IMR-90 (cell line): ENCODE measurements around the gene PPP2R5A. TPM values are rescaled to one million over a fixed set of nuclear protein-coding genes. Genes with fewer than 3 reads are reported as not detected.
A peak's percentile ranks its signal among the peaks of the same experiment; 100 is the strongest.
"Not testable (repeated sequence)": the region's sequence is repeated elsewhere in the genome, so short reads cannot be mapped to it uniquely, and the experiment has no call there.

ENCODE experiments used
- ATAC-seq: fragments of 200-7000 bp; cut with Tn5 transposase; 2 replicates; pipeline ENCODE4 v1.9.1; 2020; ENCODE audit warnings: low read depth, mild to moderate bottlenecking, moderate library complexity
- BruUV-seq: library from RNA; stranded (reverse); fragments of 400-500 nt; replicated peaks from 2 replicates; lab custom pipeline; 2021; lab: Mats Ljungman, UMichigan
- CTCF ChIA-PET: fragments of 300-600 bp; formaldehyde crosslinking; extraction: SDS; loops from one replicate; lab custom pipeline; 2021; ENCODE audit warnings: antibody characterized with exemption; lab: Yijun Ruan, JAX
- POLR2A ChIA-PET: fragments of 300-600 bp; sonication (Branson Sonifier 250); formaldehyde crosslinking; loops from one replicate; lab custom pipeline; 2022; ENCODE audit warnings: antibody characterized with exemption; ENCODE audit not compliant: unreplicated experiment; lab: Charles Lee
- DNase-seq: peaks from one replicate; pipeline ENCODE4 v3.0.0; 2013
- H2AFZ ChIP-seq: replicated peaks from 2 replicates; pipeline ENCODE3; 2013; ENCODE audit warnings: low read length, mild to moderate bottlenecking; ENCODE audit not compliant: poor library complexity
- H2AK5ac ChIP-seq: 2 replicates; pipeline ENCODE4 v1.6.1; 2013; ENCODE audit warnings: low read depth, low read length, inconsistent platforms
- H2AK9ac ChIP-seq: replicated peaks from 2 replicates; pipeline ENCODE3; 2013; ENCODE audit warnings: mild to moderate bottlenecking, low read depth, low read length, moderate library complexity; ENCODE audit not compliant: poor library complexity
- H2BK120ac ChIP-seq: 2 replicates; pipeline ENCODE4 v1.6.1; 2013; ENCODE audit warnings: low read depth, low read length, inconsistent platforms
- H2BK15ac ChIP-seq: 3 replicates; pipeline ENCODE4 v1.6.1; 2013; ENCODE audit warnings: low read depth, low read length, inconsistent platforms
- H2BK20ac ChIP-seq: 2 replicates; pipeline ENCODE4 v1.6.1; 2013; ENCODE audit warnings: low read depth, mild to moderate bottlenecking, inconsistent platforms, low read length, moderate library complexity
- H2BK5ac ChIP-seq: 2 replicates; pipeline ENCODE4 v1.6.1; 2013; ENCODE audit warnings: mild to moderate bottlenecking, low read depth, low read length, inconsistent platforms; ENCODE audit not compliant: poor library complexity, severe bottlenecking
- H3K14ac ChIP-seq: replicated peaks from 2 replicates; pipeline ENCODE4 v1.6.1; 2013; ENCODE audit warnings: low read depth, low read length, inconsistent platforms
- H3K18ac ChIP-seq: 2 replicates; pipeline ENCODE4 v1.6.1; 2013; ENCODE audit warnings: low read depth, low read length, control low read depth
- H3K23ac ChIP-seq: 2 replicates; pipeline ENCODE4 v1.6.1; 2013; ENCODE audit warnings: low read depth, low read length, inconsistent platforms
- H3K27ac ChIP-seq: 2 replicates; pipeline ENCODE4 v1.5.1; 2013; ENCODE audit warnings: mild to moderate bottlenecking, control low read depth, low read length; ENCODE audit not compliant: insufficient read depth
- H3K27me3 ChIP-seq: 2 replicates; pipeline ENCODE4 v1.6.1; 2013; ENCODE audit warnings: low read length; ENCODE audit not compliant: control insufficient read depth, insufficient read depth
- H3K36me3 ChIP-seq: 2 replicates; pipeline ENCODE4 v1.6.1; 2013; ENCODE audit warnings: low read length, mixed read lengths; ENCODE audit not compliant: control insufficient read depth, insufficient read depth
- H3K4ac ChIP-seq: 2 replicates; pipeline ENCODE4 v1.6.1; 2013; ENCODE audit warnings: low read depth, low read length, inconsistent platforms
- H3K4me1 ChIP-seq: 2 replicates; pipeline ENCODE4 v1.6.1; 2013; ENCODE audit warnings: low read length, mixed read lengths; ENCODE audit not compliant: control insufficient read depth, insufficient read depth
- H3K4me2 ChIP-seq: 2 replicates; pipeline ENCODE4 v1.6.1; 2013; ENCODE audit warnings: low read depth, mild to moderate bottlenecking, control low read depth, low read length, moderate library complexity
- H3K4me3 ChIP-seq: 2 replicates; pipeline ENCODE4 v1.5.1; 2013; ENCODE audit warnings: low read depth, mild to moderate bottlenecking, control low read depth, low read length, moderate library complexity; ENCODE audit not compliant: insufficient read depth
- H3K56ac ChIP-seq: 2 replicates; pipeline ENCODE4 v1.6.1; 2013; ENCODE audit warnings: low read length, inconsistent platforms; ENCODE audit not compliant: insufficient read depth; ENCODE audit errors: extremely low read depth
- H3K79me1 ChIP-seq, 2 experiments: 2 replicates each; pipeline ENCODE4 v1.6.1; 2013; ENCODE audit warnings: low read length in 2 of 2, inconsistent platforms in 1 of 2, low read depth in 1 of 2
- H3K9ac ChIP-seq: 2 replicates; pipeline ENCODE4 v1.6.1; 2013; ENCODE audit warnings: low read depth, low read length, control low read depth
- H3K9me1 ChIP-seq: 2 replicates; pipeline ENCODE4 v1.6.1; 2013; ENCODE audit warnings: low read length, inconsistent platforms; ENCODE audit not compliant: insufficient read depth
- H3K9me3 ChIP-seq: 2 replicates; pipeline ENCODE4 v1.6.1; 2013; ENCODE audit warnings: low read length; ENCODE audit not compliant: control insufficient read depth, insufficient read depth
- H4K20me1 ChIP-seq: 2 replicates; pipeline ENCODE4 v1.6.1; 2013; ENCODE audit warnings: low read length, inconsistent platforms; ENCODE audit not compliant: insufficient read depth
- H4K5ac ChIP-seq: 2 replicates; pipeline ENCODE4 v1.6.1; 2013; ENCODE audit warnings: mild to moderate bottlenecking, low read depth, low read length, control low read depth
- H4K8ac ChIP-seq, 2 experiments: 2 replicates each; pipeline ENCODE4 v1.6.1; 2013; ENCODE audit warnings: low read depth in 2 of 2, low read length in 2 of 2, control low read depth in 1 of 2, inconsistent platforms in 1 of 2
- H4K91ac ChIP-seq: 2 replicates; pipeline ENCODE4 v1.6.1; 2013; ENCODE audit warnings: low read depth, low read length, inconsistent platforms; ENCODE audit not compliant: insufficient read depth
- WGBS, 2 experiments: methylation state at CpG; one replicate each; pipeline versions ENCODE4 v1.1.5 to v1.1.7; 2013; ENCODE audit warnings: missing lambda C conversion rate in 2 of 2; ENCODE audit not compliant: insufficient read length in 1 of 2; ENCODE audit errors: extremely low coverage in 2 of 2; 5-methylcytosine and 5-hydroxymethylcytosine counted together
- dilution Hi-C: fragments of 300-500 bp; cut with HindIII; formaldehyde crosslinking; loops from one replicate; pipeline ENCODE4 v1.14.3; 2018; ENCODE audit warnings: low sequenced_read_pairs; ENCODE audit not compliant: unreplicated experiment
- in situ Hi-C: fragments of 300-500 bp; cut with MboI; formaldehyde crosslinking; loops from 3 replicates; pipeline ENCODE4 v1.14.3; 2019; ENCODE audit warnings: low sequenced_read_pairs, inconsistent platforms, mixed read lengths
- intact Hi-C: fragments of 100-400 bp; cut with micrococcal nuclease; formaldehyde crosslinking; loops from 2 replicates; pipeline ENCODE4 v1.10.0; 2022
- polyA plus RNA-seq, 3 experiments: library from polyadenylated mRNA; depleted of rRNA; stranded (reverse); fragments of >200 nt; gene quantifications; 2 replicates each; pipeline ENCODE4 v1.2.3, GENCODE V29; 2012; ENCODE audit warnings: low replicate concordance in 1 of 3
- total RNA-seq: library from RNA; depleted of rRNA; stranded (reverse); fragments of >200 nt; gene quantifications from 2 replicates; pipeline ENCODE4 v1.2.3, GENCODE V29; 2012

PPP2R5A gene
- total and polyA plus RNA-seq, 2 of the 4 experiments (the other 2 are of a cell fraction), result 8.4 to 12.6 TPM

DNA sequence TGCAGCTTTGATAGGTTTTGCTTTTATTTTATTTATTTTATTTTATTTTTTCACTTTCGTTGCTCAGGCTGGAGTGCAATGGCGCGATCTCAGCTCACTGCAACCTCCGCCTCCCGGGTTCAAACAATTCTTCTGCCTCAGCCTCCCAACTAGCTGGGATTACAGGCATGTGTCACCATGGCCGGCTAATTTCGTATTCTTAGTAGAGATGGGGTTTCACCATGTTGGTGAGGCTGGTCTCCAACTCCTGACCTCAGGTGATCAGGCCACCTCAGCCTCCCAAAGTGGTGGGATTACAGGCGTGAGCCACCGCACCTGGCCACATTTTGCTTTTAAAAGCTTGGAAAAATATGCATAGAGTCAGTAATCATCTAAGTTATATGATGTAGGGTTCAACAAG lies 2.8 kb downstream of the PPP2R5A start:
- H2AK5ac ChIP-seq, H4K8ac ChIP-seq, H3K9ac ChIP-seq, H3K27me3 ChIP-seq, H3K4ac ChIP-seq, H3K9me1 ChIP-seq, H3K36me3 ChIP-seq, ATAC-seq, H2BK20ac ChIP-seq, H2BK15ac ChIP-seq, H3K27ac ChIP-seq, POLR2A ChIA-PET, H2BK5ac ChIP-seq, H4K91ac ChIP-seq, dilution Hi-C loops, in situ Hi-C loops, H3K4me3 ChIP-seq, H2AFZ ChIP-seq, DNase-seq, H3K18ac ChIP-seq, CTCF ChIA-PET, H3K9me3 ChIP-seq, H3K14ac ChIP-seq, H3K23ac ChIP-seq, H4K5ac ChIP-seq, H3K56ac ChIP-seq, H3K4me1 ChIP-seq, H2BK120ac ChIP-seq, BruUV-seq, H2AK9ac ChIP-seq: not testable (repeated sequence)
- no CpG with 5 or more reads among the region's 9 CpGs for WGBS, 2 experiments
- H3K79me1 ChIP-seq, result peaks cover 14 to 60% of the 10 kb centered on the region in 2 experiments; a peak in 3 of 4 replicates
- intact Hi-C loops, result loop anchor here (1.0 to 5.0 kb wide), 4 partner anchors 69 to 201 kb away; no protein-coding TSS in a partner anchor
- H3K4me2 ChIP-seq, result peak overlapping the region; percentile 60; the same call in 1 of the 2 replicates
- peaks cover 42% of the 10 kb centered on the region for H4K20me1 ChIP-seq
